ENCODE measurements around the gene PACSIN1.

- TF ChIP-seq CTCF (IDR thresholded peaks at IDR 0.05) (no peak), EZH2 (IDR thresholded peaks at IDR 0.05) (no peak)
Measured at GRCh38 chr6:34476921-34477320, 11.0 kb downstream of the PACSIN1 start.

Data from neural progenitor cell (in vitro differentiated cells).